ENCODE results near the gene ATG9B. TPM values are rescaled to one million over a fixed set of nuclear protein-coding genes. Genes with fewer than 3 reads are reported as not detected.
"Not testable (repeated sequence)": the region's sequence is repeated elsewhere in the genome, so short reads cannot be mapped to it uniquely, and the experiment has no call there.

Gene ATG9B
- total and polyA plus RNA-seq, 2 of the 13 experiments (the other 11 are each of a cell fraction or from before 2014, with no cell fraction given) = 0.24 TPM; not detected in 1

GRCh38 chr7:151027728-151028130 lies 3.4 kb upstream of the ATG9B start:
- H4K20me1 ChIP-seq (ENCODE audit: insufficient read depth, low read length); FAIRE-seq; BruUV-seq (replicated peaks); ATAC-seq; H2AFZ ChIP-seq (ENCODE audit: low read length); H3K27ac ChIP-seq (ENCODE audit: extremely low read length, insufficient read depth, low read length); H3K36me3 ChIP-seq (replicated peaks in 1 of 2; ENCODE audit: control insufficient read depth in 1 of 2, insufficient read depth in 2 of 2, low read length in 2 of 2); H3K9me3 ChIP-seq (ENCODE audit: low read length); H3K79me2 ChIP-seq (ENCODE audit: insufficient read depth, low read length); in situ Hi-C loops (cut with HindIII; ENCODE audit: extremely low pct_ligation_motif_present, low pct_unique_long_range_greater_than_20kb); DNase-seq (ENCODE audit: low spot score): not testable (repeated sequence)
- 4% methylated on average over 16 of the region's 16 CpGs for WGBS (ENCODE audit: low lambda C conversion rate)
- peak overlapping the region; percentile 31 to 88 (median 49); a peak in 5 of 6 replicates for H3K4me3 ChIP-seq (replicated peaks in 1 of 3; ENCODE audit: insufficient read depth in 1 of 3, low read depth in 2 of 3, low read length in 3 of 3)
- H3K4me2 ChIP-seq (ENCODE audit: low read depth, low read length) = peak overlapping the region; percentile 92
- H3K9ac ChIP-seq (ENCODE audit: insufficient read depth, low read depth, low read length) = peak overlapping the region; percentile 33; the same call in 1 of the 2 replicates
- POLR2A ChIA-PET = interaction anchor here (1.0 to 2.1 kb wide), 15 partner anchors 8 to 659 kb away, joined by 3 to 35 read pairs (median 4); partner anchors contain the start of genes FASTK, NUB1, REPIN1 and TMUB1
- CTCF ChIA-PET (ENCODE audit: low intra/inter-chr PET ratio, low total read pairs) = interaction anchor here (0.9 kb wide), 2 partner anchors 28 to 52 kb away, joined by 3 read pairs; partner anchors contain the start of gene FASTK
- H3K27me3 ChIP-seq (ENCODE audit: control insufficient read depth in 1 of 2, insufficient read depth in 2 of 2, low read length in 2 of 2) = peaks cover 10 to 35% of the 10 kb centered on the region in 2 experiments; a peak in 4 of 5 replicates
- intact Hi-C loops (cut with micrococcal nuclease; ENCODE audit: unreplicated experiment) = loop anchor here (1.0 to 10.0 kb wide), 3 partner anchors 31 to 1413 kb away; no protein-coding TSS in a partner anchor
- H3K4me1 ChIP-seq (ENCODE audit: insufficient read depth, low read length) = peaks cover 29% of the 10 kb centered on the region
- 0 out of 2 replicates have a peak, but pooled peaks have one; percentile 4 for TF ChIP-seq PAXIP1 (CRISPR knock-in tag; conservative IDR thresholded peaks at IDR 0.05)

- Histone ChIP-seq H3K4me2 (ENCODE audit: low read depth, low read length) (peak overlapping the region; percentile 92), H3K4me1 (ENCODE audit: insufficient read depth, low read length) (peaks cover 29% of the 10 kb centered on the region), H3K27me3 (ENCODE audit: control insufficient read depth in 1 of 2, insufficient read depth in 2 of 2, low read length in 2 of 2) (peaks cover 10 to 40% of the 10 kb centered on the region in 2 experiments; a peak in 4 of 5 replicates), H3K4me3 (replicated peaks in 1 of 3; ENCODE audit: insufficient read depth in 1 of 3, low read depth in 2 of 3, low read length in 3 of 3) (peak overlapping the region in 1 of 3 experiments; percentile 88; a peak in 2 of 6 replicates)
- ATAC-seq; H3K9me3 ChIP-seq (ENCODE audit: low read length); H3K79me2 ChIP-seq (ENCODE audit: insufficient read depth, low read length); H2AFZ ChIP-seq (ENCODE audit: low read length); H4K20me1 ChIP-seq (ENCODE audit: insufficient read depth, low read length); DNase-seq (ENCODE audit: low spot score); H3K36me3 ChIP-seq (replicated peaks in 1 of 2; ENCODE audit: control insufficient read depth in 1 of 2, insufficient read depth in 2 of 2, low read length in 2 of 2); BruUV-seq (replicated peaks); in situ Hi-C loops (cut with HindIII; ENCODE audit: extremely low pct_ligation_motif_present, low pct_unique_long_range_greater_than_20kb); FAIRE-seq; H3K27ac ChIP-seq (ENCODE audit: extremely low read length, insufficient read depth, low read length); H3K9ac ChIP-seq (ENCODE audit: insufficient read depth, low read depth, low read length): not testable (repeated sequence)
- CTCF ChIA-PET (ENCODE audit: low intra/inter-chr PET ratio, low total read pairs) = interaction anchor here (0.9 kb wide), 1 partner anchor 53 kb away, joined by 3 read pairs; the partner anchor contains the start of gene FASTK
- POLR2A ChIA-PET = interaction anchor here (0.8 to 2.1 kb wide), 11 partner anchors 7 to 658 kb away, joined by 3 to 35 read pairs (median 4); partner anchors contain the start of genes REPIN1 and TMUB1
- intact Hi-C loops (cut with micrococcal nuclease; ENCODE audit: unreplicated experiment) = loop anchor here (10.0 kb wide), 1 partner anchor 1412 kb away; no protein-coding TSS in a partner anchor
- WGBS (ENCODE audit: low lambda C conversion rate) = 22% methylated on average over 19 of the region's 19 CpGs
These were observed 2.8 kb upstream of the ATG9B start for GRCh38 chr7:151026771-151027727.
